22Rv1 (cell line): Measurements from ENCODE around the gene FAM151A.

ENCODE experiments used
- CTCF ChIP-seq: fragments of 450-650 bp; IDR thresholded peaks from 2 replicates; pipeline ENCODE4 v1.5.1; 2017; ENCODE audit warnings: mild to moderate bottlenecking
- ZFX ChIP-seq: fragments of 450-650 bp; IDR thresholded peaks from 2 replicates; pipeline ENCODE4 v1.6.1; 2017; ENCODE audit warnings: antibody characterized with exemption, borderline replicate concordance

GRCh38 chr1:54600947-54601721, 22.2 kb downstream of the FAM151A start:
- TF ChIP-seq CTCF: no peak
- TF ChIP-seq ZFX: no peak
